ENCODE data around the gene ACVR1C.
"Not testable (repeated sequence)": the region's sequence is repeated elsewhere in the genome, so short reads cannot be mapped to it uniquely, and the experiment has no call there.

ACVR1C gene

DNA sequence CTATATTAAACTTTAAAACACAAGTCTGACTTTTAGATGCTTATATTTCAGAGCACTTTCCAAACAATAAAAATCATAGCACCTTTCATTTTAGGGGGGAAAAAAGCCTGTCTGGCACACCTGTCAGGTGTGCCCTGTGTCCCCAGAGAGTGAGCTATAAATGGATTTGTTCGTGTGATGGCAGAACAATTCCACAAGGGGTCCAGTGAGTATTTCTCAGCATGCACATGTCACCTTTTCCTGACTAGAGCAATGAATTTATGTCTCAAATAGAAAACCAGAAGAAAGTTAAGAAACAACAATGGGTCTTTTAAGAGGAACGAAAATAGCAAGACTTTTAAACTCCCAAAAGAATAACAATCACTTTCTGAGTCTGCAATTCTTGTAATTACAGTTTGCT lies 55.9 kb downstream of the ACVR1C start:
- no peak for FAIRE-seq

DNA sequence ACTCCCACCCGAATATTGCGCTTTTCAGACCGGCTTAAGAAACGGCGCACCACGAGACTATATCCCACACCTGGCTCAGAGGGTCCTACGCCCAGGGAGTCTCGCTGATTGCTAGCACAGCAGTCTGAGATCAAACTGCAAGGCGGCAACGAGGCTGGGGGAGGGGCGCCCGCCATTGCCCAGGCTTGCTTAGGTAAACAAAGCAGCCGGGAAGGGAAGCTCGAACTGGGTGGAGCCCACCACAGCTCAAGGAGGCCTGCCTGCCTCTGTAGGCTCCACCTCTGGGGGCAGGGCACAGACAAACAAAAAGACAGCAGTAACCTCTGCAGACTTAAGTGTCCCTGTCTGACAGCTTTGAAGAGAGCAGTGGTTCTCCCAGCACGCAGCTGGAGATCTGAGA lies 62.0 kb downstream of the ACVR1C start:
- not testable (repeated sequence) for FAIRE-seq

DNA sequence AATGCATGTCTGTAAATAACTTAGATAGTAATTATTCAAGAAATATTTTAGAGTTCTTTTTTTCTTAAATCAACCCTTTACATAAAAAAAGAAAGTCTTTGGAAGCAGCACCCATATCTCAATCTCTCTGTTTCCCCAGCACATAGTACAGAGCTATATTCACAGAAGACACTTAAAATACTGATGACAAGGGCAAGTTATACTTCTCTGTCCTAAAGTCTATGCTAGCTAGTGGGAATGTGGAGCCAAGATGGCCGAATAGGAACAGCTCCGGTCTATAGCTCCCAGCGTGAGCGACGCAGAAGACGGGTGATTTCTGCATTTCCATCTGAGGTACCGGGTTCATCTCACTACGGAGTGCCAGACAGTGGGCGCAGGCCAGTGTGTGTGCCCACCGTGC lies 62.6 kb downstream of the ACVR1C start:
- FAIRE-seq, result not testable (repeated sequence)

DNA sequence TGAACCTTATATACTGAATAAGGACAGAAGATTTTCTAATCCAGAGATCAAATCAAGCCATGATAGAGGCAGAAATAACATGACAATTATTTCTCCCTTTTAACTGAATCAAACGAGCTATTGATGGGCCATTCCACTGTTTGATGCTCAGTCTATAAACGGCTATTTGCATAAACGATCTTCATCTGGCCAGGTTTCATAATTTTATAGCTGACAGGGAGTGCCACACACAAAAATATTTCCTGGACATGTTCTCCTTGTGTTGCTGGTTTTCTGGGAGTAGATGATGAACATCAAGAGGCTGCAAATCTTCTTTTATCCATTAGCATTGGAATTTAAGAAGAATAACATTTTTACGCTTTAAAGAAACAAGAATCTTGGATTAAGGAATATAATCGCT lies 63.1 kb downstream of the ACVR1C start:
- no peak for FAIRE-seq

DNA sequence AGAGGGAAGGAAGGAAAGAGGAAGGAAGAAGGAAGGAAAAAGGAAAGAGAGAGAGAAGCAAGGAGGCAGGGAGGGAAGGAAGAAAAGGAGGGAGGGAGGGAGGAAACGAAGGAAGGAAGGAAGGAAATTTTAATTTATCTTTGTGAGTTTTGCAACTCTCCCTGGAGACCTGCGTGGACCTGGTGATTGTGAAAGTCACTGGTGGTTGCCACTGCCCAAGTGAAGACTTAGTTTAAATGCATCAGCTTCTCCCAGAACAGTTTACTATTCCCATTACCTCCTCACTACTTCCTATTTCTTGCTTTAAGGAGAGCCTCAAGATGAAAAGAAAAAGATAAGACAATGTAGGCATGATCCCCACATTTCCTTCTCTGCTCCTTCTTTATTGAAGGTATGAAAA lies 68.8 kb downstream of the ACVR1C start:
- FAIRE-seq, result no peak

DNA sequence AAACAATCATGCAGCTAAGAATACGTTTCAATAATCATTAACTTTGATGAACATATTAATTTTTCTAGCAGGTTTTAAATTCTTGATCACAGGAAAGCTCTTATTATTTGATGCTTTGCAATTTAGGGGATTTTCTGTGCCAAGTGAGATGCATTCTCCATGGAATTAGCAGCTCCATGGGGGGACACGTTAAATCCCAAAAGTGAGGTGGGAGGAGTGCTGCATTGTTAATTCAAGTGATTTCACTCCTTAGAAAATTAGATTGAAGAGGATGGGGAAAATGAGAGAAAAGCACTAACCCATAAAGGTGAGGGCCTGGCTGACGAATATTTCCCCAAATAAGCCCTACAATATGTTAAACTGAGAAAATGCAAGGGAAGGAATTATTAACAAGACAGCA lies 69.2 kb downstream of the ACVR1C start:
- FAIRE-seq, result no peak

DNA sequence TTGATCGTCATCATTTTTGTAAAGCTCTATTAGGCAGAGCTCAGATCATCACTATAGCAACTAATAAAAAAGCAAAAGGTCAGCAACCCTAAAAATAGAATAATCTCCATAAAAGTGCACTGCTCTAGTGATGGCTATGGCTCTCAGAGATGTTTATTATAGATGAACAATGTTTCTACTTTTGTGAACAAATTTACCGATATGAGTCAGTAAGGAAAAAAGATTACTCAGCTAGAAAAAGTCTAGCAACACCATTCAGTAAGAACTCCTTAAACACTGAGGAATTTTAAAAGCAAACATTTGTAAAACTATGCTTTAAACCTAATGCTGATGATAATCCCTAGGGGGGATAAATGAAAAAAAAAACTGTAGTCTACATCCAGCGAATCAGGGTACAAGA lies 69.6 kb downstream of the ACVR1C start:
- no peak for FAIRE-seq

DNA sequence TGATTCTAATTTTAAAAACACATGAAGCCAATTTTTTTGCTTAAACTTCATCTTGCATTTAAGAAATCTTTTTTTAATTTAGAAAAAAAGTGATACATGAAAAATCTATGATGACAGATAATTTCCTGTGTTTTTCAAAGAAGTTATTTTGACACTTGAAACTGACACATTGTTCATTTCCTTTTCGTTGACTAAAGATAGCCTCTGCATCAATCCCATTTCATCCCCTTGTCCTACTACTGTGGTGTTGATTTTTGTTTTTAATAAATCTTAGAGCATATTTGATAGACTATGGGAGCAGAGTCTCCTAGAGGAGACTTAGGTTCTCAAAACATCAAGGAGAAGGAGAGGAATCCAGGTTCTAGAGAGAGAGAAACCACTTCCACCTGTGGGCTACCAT lies 70.9 kb downstream of the ACVR1C start:
- FAIRE-seq, result no peak

DNA sequence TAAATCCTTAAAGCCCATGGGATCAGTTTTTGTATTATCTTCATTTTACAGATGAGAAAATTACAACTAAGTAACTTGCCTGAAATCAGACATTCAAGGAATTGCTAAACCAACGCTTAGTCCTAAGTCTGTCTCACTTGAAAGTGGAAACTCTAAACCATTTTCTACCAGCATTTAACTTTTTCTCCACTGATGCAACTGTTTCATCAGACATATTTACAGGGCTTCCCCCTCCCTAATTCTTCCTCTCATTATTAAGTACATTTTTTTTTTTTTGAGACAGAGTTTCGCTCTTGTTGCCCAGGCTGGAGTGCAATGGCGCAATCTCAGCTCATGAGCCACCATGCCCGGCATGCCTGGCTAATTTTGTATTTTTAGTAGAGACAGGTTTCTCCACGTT lies 88.6 kb downstream of the ACVR1C start:
- FAIRE-seq, result no peak

DNA sequence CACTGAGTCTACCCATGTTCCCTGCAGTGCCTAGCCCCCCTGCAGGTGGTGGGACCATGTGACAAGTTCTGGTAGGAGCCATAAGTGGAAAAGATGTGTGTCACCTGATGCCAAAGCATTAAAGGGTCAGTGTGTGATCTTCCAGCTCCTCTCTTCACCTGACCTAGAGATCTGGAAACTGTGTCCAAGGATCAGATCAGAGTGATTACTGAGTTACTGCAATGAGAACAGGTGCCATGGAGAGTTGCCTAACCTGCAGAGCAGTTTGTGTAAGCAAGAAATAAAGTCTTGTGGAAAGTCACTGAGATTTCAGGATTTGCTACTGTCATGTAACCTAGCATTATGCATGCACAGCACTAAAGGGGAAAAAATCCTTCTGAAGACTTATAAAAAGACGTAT lies 90.6 kb downstream of the ACVR1C start:
- no peak for FAIRE-seq

DNA sequence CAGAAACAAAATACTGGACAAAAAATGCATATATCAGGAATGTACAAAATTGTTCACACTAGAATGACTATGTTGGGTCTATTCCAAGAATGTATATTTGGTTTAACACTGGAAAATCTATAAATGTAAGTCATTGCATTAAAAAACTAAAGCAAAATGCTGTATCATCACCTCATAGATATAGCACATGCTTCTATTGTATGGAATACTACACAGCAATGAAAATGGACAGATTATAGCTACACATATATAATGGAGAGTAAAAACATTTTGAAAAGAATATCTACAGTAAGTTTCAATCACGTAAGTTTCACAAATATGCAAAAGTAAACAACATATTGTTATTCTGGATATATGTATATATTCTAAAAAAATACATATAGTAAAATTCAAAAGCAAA lies 91.8 kb downstream of the ACVR1C start:
- no peak for FAIRE-seq

DNA sequence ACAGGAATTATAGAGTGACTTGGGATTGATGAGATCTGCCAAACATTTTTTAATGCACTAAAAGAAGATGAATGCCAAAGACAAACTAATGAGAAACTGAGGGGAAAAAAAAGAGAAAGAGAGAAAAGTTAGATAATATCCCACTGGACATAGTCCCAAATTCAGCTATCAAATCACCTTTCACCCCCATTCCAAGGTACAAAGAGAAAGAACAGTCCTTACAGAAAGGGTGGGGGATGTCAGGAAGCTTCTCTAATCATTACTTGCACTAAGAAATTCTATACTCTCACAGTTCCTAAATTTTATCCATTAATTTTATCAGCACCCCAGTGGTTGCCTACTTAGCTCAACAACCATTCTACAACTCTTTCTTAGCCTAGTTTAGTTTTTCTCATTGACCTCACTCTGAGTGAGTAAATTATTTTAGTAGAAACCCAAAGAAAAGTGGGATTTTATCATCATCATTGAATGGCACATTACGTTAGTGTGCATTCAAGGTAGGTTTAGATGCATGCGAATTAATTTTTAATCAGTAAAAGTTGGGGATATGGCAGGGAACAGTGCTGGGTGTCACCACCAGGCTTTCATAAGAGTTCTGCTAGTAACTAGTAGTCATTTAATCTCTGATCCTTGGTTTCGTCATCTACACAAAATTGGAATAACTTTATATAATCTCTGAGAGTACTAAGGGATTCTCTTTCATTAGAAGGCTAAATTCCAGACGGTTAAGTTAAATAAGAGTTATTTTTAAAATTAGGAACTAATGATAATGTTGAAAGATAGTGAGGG lies 99.5 kb downstream of the ACVR1C start:
- FAIRE-seq, result no peak

DNA sequence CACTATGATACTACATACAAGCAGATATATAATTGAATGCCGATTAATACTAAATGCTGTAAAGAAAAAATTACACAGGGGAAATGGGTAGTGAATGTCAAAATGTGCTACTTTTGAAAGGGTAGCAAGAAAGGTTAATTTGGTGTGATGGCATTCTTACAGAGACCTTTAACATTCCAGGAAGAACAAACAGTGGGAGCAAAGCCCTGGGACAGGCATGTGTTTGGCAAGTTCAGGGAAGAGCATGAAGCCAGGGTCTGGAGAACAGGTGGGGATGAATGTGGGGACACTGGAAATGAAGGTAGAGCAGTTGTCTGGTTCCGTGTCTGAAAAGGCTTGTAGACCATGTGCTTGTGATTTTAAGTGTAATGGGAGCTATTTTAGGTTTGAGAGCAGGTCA lies 102.6 kb downstream of the ACVR1C start:
- no peak for FAIRE-seq

DNA sequence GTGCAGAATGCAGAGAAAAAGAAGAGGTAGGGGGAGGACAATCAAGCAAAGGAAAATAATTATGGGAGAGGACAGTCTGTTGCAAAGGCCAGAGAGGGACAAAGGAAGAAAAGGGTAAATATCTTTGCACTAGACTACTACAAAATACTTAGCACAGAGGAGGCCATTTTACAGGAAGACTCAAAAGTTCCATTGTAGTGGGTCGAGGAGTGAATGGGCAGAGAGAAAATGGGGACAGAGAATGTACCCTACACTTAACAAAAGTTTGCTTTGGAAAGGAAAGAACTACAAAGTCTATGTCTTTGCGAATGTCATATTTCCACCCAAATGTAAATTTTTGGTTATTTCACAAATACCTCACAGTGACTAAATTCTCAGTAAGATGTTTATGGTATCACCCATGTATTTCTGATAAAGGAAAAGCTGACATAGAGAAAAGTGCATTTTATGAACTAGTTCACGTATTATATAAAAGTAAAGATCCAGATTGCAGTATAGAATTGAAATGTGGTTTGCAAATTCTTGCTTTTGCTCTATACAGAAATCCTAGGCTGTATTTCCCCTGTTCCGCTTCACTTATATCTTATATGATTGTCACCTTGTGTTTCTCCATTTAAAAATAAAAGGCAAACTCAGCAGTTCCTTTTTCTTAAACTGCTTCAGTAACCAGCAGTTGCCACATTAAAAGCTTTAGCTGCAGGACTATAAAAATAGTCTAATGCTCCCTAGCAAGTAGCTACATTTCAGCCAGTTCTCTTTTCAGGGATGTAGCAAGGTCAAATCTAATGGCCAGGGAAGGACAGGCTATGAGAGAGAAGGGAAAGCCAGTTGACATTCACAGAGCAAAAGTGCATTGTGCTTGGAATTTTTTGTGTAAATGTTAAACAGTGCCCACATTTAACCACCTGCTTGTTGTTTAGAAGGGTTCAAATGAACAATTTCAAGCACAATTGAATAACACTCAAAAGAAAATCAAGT lies 105.1 kb downstream of the ACVR1C start:
- FAIRE-seq, result no peak

DNA sequence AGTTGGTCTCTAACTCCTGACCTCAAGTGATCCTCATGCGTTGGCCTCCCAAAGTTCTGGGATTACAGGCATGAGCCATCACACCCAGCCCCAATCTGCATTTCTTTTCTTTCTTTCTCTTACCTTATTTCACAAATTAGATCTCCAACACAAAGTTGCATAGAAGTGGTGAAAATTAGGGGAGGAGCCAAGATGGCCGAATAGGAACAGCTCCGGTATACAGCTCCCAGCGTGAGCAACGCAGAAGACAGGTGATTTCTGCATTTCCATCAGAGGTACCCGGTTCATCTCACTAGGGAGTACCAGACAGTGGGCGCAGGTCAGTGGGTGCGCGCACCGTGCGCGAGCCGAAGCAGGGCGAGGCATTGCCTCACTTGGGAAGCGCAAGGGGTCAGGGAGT lies 113.7 kb downstream of the ACVR1C start:
- not testable (repeated sequence) for FAIRE-seq

DNA sequence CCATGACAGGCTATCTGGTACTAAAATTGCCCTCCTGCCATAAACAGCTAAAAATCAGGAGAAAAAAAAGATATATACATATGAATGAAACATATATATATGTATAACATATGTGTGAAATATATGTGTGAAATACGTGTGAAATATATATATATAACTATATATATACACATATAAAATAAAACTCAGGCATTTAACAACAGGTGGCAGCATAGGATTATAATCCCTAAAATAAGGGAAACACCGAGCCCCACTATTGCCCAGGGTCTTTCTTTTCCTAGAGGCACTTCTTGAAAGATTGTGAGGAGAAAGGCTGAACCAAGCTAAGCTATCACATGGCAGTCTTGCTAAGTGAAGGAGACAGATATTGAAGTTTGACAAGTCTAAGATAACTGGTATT lies 118.9 kb downstream of the ACVR1C start:
- FAIRE-seq, result no peak

DNA sequence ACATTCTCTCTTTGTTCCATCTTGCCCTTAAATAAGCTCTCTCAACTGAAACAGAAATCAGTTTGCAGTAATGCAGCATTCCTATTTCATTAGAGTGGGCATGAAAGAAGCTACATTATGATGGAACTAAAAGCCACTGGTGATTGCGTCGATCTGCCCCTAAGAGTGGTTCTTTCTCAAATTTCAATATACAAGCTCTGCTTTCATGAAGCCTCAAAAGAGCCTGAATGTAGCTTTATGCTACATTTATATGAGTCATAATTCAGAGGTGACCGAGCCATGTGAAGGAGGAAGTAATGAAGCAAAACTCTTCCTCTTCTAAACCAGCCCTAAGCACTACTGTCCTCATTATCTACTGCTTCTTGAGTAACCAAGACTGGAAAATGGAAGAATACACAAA lies 120.0 kb downstream of the ACVR1C start:
- FAIRE-seq, result no peak

DNA sequence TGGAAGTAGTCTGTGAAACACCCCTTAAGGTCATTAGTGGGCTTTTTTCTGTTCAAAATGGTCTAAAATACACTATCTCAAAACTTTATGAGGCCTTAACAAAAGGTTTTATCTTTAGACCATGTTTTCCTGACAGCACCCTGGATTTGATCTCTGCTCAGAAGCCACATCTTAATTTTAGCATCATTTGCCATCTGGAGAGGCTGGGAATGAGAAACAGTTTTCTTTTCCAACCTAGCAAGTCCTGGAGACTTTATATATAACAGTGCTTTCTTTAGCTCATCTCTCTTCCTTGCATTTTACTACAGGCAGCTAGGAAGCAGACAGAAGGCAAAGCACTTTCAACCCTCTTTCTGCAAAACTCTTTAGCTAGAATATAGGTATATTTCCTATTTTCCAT lies 122.1 kb downstream of the ACVR1C start:
- FAIRE-seq, result no peak

DNA sequence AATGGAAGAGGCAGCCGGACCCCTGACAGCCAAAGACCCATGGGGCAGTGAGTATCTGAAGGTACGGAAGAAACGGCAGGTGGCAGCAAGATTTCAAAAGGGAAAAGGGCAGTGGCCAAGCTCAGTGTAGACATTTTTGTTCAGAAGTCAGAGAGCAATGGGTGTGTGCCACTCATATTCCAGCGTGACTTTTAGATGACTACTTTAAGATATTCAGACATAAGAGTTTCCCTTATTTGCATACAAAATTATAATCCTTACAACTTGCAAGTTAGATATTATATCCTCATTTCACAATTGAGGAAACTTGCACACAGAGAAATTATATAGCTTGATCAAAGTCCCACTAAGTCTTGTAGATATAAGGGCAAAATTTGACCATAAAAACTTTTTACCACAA lies 124.0 kb downstream of the ACVR1C start:
- no peak for FAIRE-seq

DNA sequence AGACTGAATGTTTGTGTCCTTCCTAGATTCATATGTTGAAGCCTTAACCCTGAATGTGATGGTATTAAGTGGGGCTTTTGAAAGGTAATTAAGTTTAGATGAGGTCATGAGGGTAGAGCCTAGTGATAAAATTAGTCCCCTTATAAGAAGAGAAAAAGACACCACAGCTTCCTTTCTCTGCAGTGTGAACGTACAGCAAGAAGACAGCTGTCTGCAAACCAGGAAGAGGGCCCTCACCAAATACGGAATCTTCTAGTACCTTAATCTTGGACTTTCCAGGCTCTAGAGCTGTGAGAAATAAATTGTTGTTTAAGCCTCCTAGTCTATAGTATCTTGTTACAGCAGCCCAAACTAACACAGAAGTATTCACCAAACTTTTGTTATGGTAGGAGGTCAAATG lies 127.6 kb downstream of the ACVR1C start:
- no peak for FAIRE-seq

DNA sequence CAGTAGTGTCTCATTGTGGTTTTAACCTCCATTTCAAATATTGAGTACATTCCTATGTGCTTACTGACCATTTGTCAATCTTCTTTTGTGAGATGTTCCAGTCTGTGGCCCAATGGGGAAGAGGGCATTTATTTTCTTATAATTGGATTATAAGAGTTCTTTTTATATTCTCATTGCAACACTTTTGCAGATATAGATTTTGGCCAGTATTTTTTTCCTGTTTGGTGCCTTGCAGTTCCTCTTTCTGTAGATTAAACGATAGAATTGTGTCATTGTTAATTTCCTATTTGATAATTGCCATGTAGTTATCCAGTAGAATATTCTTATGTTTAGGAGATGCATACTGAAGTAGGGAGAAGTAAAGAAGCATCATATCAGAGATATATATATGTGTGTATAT lies 128.3 kb downstream of the ACVR1C start:
- no peak for FAIRE-seq

DNA sequence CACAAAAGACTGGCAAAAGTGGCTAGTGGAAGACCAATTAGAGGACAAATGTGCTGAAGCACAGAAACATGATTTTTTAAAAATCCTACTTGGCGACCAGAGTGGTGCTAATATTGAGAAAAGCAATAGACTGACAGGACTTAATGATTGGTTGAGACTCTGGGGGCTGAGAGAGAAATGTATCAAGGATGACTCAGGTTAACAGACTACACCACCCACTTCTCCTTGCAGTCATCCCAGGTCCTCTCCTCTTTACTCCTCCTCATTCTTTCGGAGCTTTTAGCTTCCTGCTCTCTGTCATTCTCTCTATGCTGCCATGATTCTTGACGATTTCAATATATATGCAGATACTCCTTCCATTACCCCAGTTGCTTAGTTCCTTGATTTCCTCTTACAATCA lies 130.2 kb downstream of the ACVR1C start:
- no peak for FAIRE-seq

DNA sequence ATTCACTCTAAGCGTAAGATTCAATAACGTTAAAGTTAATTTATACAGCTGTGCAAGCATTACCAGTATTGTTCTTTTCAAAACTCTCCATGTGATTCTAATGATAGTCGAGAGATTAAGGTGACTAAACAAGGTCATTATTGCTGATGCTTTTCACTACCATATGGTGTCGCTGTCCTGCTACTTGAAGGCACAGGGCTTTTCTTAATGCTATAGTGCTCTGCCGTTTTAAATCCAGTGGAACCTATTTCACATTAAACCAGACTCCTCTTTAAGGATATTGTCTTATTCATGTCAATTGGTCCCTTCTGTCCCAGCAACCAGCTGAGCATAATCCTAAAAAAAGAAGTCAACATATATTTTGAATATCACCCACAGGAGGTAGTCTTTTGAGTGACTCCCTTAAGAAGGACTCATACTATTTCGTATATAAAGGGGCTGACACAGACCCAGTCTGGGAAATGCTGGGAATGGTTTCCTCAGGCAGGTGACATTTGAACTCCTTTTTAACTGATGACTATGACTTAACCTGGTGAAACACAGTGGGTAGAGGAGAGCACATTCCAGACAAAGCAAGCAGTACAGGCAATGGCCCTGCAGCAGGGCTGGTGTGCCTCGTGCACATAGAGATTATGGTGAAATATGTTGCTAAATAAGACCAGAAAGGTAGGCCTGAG lies 130.9 kb downstream of the ACVR1C start:
- FAIRE-seq, result peak; percentile 86
